ENCODE results near the gene LRRC8D. TPM values are rescaled to one million over a fixed set of nuclear protein-coding genes. Genes with fewer than 3 reads are reported as not detected.
"Not testable (repeated sequence)": the region's sequence is repeated elsewhere in the genome, so short reads cannot be mapped to it uniquely, and the experiment has no call there.

Gene LRRC8D
- total RNA-seq, 2 experiments from 2014 or later = 25.1 to 26.0 TPM

DNA sequence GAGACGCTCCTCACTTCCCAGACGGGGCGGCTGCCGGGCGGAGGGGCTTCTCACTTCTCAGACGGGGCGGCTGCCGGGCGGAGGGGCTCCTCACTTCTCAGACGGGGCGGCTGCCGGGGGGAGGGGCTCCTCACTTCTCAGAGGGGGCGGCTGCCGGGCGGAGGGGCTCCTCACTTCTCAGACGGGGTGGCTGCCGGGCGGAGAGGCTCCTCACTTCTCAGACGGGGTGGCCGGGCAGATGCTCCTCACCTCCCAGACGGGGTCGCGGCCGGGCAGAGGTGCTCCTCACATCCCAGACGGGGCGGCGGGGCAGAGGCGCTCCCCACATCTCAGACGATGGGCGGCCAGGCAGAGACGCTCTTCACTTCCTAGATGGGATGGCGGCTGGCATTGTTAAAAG, 23.0 kb upstream of the LRRC8D start:
- DNase-seq; H3K9me3 Mint-ChIP-seq; POLR2A ChIA-PET; H3K4me3 Mint-ChIP-seq; H3K36me3 Mint-ChIP-seq; ATAC-seq (ENCODE audit: low read depth); H3K27me3 Mint-ChIP-seq; H3K27ac Mint-ChIP-seq: not testable (repeated sequence)
- peaks cover 17% of the 10 kb centered on the region for H3K4me1 Mint-ChIP-seq

GRCh38 chr1:89799495-89799894, 21.3 kb upstream of the LRRC8D start:
- no peak for ATAC-seq (ENCODE audit: low read depth)
- H3K27ac Mint-ChIP-seq = no peak overlapping the region
- no peaks in the 10 kb centered on the region for H3K27me3 Mint-ChIP-seq
- no peaks in the 10 kb centered on the region for H3K36me3 Mint-ChIP-seq
- H3K4me1 Mint-ChIP-seq = peaks cover 17% of the 10 kb centered on the region
- no peak overlapping the region for H3K4me3 Mint-ChIP-seq
- POLR2A ChIA-PET = no interaction called here
- no peak for DNase-seq
- peaks cover 2% of the 10 kb centered on the region for H3K9me3 Mint-ChIP-seq

GRCh38 chr1:89800022-89800655, 20.7 kb upstream of the LRRC8D start:
- Mint-ChIP-seq H3K4me1 (peaks cover 17% of the 10 kb centered on the region), H3K9me3 (peaks cover 2% of the 10 kb centered on the region), H3K27me3 (no peaks in the 10 kb centered on the region), H3K36me3 (no peaks in the 10 kb centered on the region), H3K4me3 (no peak overlapping the region), H3K27ac (no peak overlapping the region)
- no peak for ATAC-seq (ENCODE audit: low read depth)
- no peak for DNase-seq
- POLR2A ChIA-PET = no interaction called here

DNA sequence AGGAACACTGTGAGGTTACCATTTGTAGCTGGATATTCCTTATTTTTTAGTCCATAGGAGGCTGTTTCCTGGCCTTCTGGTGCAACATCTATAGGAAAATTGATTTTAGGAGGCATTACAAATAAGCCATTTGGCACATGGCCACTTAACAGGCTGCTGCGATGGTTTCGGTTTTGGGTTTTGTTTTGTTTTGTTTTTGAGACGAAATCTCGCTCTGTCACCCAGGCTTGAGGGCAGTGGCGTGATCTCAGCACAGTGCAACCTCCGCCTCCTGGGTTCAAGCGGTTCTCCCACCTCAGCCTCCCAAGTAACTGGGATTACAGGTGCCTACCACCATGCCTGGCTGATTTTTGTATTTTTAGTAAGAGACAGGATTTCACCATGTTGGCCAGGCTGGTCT, 20.1 kb upstream of the LRRC8D start:
- H3K4me3 Mint-ChIP-seq = no peak overlapping the region
- no peaks in the 10 kb centered on the region for H3K27me3 Mint-ChIP-seq
- H3K27ac Mint-ChIP-seq = no peak overlapping the region
- H3K4me1 Mint-ChIP-seq = peaks cover 17% of the 10 kb centered on the region
- H3K36me3 Mint-ChIP-seq = no peaks in the 10 kb centered on the region
- ATAC-seq (ENCODE audit: low read depth) (no peak), DNase-seq (no peak)
- POLR2A ChIA-PET = no interaction called here
- H3K9me3 Mint-ChIP-seq = peaks cover 2% of the 10 kb centered on the region

- POLR2A ChIA-PET = no interaction called here
- no peak for ATAC-seq (ENCODE audit: low read depth)
- Mint-ChIP-seq H3K4me1 (peaks cover 17% of the 10 kb centered on the region), H3K9me3 (no peaks in the 10 kb centered on the region), H3K27ac (no peak overlapping the region), H3K27me3 (no peaks in the 10 kb centered on the region), H3K36me3 (no peaks in the 10 kb centered on the region), H3K4me3 (no peak overlapping the region)
- DNase-seq = no peak
Observed at GRCh38 chr1:89802051-89802450, 18.8 kb upstream of the LRRC8D start.

GRCh38 chr1:89802841-89803240, 18.0 kb upstream of the LRRC8D start:
- no peak overlapping the region for H3K27ac Mint-ChIP-seq
- POLR2A ChIA-PET = no interaction called here
- ATAC-seq (ENCODE audit: low read depth) = no peak
- no peaks in the 10 kb centered on the region for H3K36me3 Mint-ChIP-seq
- DNase-seq = no peak
- H3K27me3 Mint-ChIP-seq = no peaks in the 10 kb centered on the region
- peaks cover 17% of the 10 kb centered on the region for H3K4me1 Mint-ChIP-seq
- no peaks in the 10 kb centered on the region for H3K9me3 Mint-ChIP-seq
- H3K4me3 Mint-ChIP-seq = no peak overlapping the region

- DNase-seq (peak; percentile 72), ATAC-seq (ENCODE audit: low read depth) (peak; percentile 85)
- POLR2A ChIA-PET = no interaction called here
- Mint-ChIP-seq H3K36me3 (no peaks in the 10 kb centered on the region), H3K4me1 (peaks cover 6% of the 10 kb centered on the region), H3K27ac (no peak overlapping the region), H3K4me3 (no peak overlapping the region), H3K27me3 (peaks cover 11% of the 10 kb centered on the region), H3K9me3 (no peaks in the 10 kb centered on the region)
Observed at GRCh38 chr1:89804642-89805237, 16.1 kb upstream of the LRRC8D start.

- H3K27me3 Mint-ChIP-seq = peaks cover 22% of the 10 kb centered on the region
- DNase-seq = no peak
- no peak overlapping the region for H3K4me3 Mint-ChIP-seq
- H3K27ac Mint-ChIP-seq = no peak overlapping the region
- no peaks in the 10 kb centered on the region for H3K4me1 Mint-ChIP-seq
- POLR2A ChIA-PET = no interaction called here
- no peak for ATAC-seq (ENCODE audit: low read depth)
- H3K36me3 Mint-ChIP-seq = no peaks in the 10 kb centered on the region
- no peaks in the 10 kb centered on the region for H3K9me3 Mint-ChIP-seq
Observed at GRCh38 chr1:89806616-89807015, 14.2 kb upstream of the LRRC8D start.

DNA sequence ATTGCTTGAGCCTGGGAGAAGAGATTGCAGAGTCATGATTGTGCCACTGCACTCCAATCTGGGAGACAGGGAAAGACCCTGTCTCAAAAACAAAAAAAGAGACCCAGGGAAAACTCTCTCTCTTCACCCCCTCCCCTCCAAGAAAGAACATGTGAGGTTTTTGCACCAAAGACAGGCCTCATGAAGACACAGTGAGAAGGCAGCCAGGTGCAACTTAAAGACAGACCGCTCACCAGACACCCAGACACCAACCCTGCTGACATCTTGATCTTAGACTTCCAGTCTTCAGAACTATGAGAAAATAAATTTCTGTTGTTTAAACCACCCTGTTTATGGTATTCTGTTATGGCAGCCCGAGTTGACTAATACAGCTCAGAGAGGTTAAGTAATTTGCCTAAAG, 13.3 kb upstream of the LRRC8D start:
- POLR2A ChIA-PET = no interaction called here
- ATAC-seq (ENCODE audit: low read depth) (no peak), DNase-seq (no peak)
- Mint-ChIP-seq H3K9me3 (no peaks in the 10 kb centered on the region), H3K4me1 (no peaks in the 10 kb centered on the region), H3K36me3 (no peaks in the 10 kb centered on the region), H3K27ac (no peak overlapping the region), H3K27me3 (peaks cover 22% of the 10 kb centered on the region), H3K4me3 (no peak overlapping the region)

- no peak overlapping the region for H3K27ac Mint-ChIP-seq
- POLR2A ChIA-PET = no interaction called here
- no peak overlapping the region for H3K4me3 Mint-ChIP-seq
- H3K27me3 Mint-ChIP-seq = peaks cover 24% of the 10 kb centered on the region
- no peaks in the 10 kb centered on the region for H3K9me3 Mint-ChIP-seq
- H3K4me1 Mint-ChIP-seq = no peaks in the 10 kb centered on the region
- H3K36me3 Mint-ChIP-seq = no peaks in the 10 kb centered on the region
- no peak for DNase-seq
- no peak for ATAC-seq (ENCODE audit: low read depth)
Observed at GRCh38 chr1:89807983-89808382, 12.8 kb upstream of the LRRC8D start.

DNA sequence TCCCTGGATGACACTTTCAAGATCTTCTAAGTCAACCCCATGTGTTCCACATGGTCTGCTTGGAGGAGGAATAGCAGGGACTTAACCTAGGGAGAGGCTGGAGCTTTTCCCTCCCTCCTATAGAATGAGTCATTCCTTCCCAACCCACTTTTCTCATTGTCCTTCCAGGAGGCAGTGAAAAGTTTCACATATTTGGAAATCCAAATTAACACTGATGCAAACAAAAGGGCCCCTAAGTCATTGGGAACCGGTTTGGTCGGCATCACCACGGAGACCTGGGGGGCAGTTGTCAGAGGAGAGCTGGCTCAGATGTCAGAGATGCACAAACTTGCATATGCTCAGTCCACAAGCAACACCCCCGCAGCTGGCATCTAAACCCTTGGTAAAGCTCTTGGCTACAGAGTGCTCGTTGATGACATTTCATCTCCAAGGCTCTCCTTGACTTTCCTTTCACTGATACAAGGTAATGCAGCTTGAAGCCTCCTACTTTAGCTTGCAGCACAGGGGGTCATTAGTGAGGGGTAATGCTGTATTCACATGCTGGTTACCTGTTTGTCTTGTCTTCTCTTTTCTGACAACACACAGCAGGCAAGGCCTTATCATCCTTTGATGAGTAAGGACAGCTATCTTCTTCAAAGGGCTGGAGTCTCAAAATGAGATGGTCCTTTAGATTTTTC, 12.3 kb upstream of the LRRC8D start:
- POLR2A ChIA-PET = no interaction called here
- Mint-ChIP-seq H3K27ac (no peak overlapping the region), H3K4me3 (no peak overlapping the region), H3K9me3 (no peaks in the 10 kb centered on the region), H3K27me3 (peaks cover 25% of the 10 kb centered on the region), H3K36me3 (no peaks in the 10 kb centered on the region), H3K4me1 (no peaks in the 10 kb centered on the region)
- ATAC-seq (ENCODE audit: low read depth) = no peak
- DNase-seq = no peak

DNA sequence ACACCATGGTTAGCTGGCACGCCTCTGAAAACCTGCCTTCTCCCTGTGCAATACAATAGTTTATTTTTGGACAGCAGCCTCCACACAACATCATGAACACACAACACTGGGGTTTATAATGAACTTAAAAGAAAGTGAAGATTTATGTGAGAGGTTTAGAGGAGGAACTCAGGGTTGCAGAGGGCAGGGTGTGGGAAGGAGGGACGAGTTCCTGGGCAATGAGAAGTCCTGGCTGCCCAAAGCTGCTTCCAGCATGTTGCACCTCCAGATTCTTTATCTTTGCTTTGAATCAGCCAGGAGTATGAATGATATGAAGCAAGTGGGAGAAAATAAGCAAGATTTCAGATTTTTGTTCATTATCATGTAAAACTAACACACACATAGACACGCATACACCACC, 11.3 kb upstream of the LRRC8D start:
- DNase-seq (no peak), ATAC-seq (ENCODE audit: low read depth) (no peak)
- no peak overlapping the region for H3K4me3 Mint-ChIP-seq
- no peaks in the 10 kb centered on the region for H3K4me1 Mint-ChIP-seq
- no peaks in the 10 kb centered on the region for H3K36me3 Mint-ChIP-seq
- no peak overlapping the region for H3K27ac Mint-ChIP-seq
- peaks cover 25% of the 10 kb centered on the region for H3K27me3 Mint-ChIP-seq
- POLR2A ChIA-PET = no interaction called here
- no peaks in the 10 kb centered on the region for H3K9me3 Mint-ChIP-seq

DNA sequence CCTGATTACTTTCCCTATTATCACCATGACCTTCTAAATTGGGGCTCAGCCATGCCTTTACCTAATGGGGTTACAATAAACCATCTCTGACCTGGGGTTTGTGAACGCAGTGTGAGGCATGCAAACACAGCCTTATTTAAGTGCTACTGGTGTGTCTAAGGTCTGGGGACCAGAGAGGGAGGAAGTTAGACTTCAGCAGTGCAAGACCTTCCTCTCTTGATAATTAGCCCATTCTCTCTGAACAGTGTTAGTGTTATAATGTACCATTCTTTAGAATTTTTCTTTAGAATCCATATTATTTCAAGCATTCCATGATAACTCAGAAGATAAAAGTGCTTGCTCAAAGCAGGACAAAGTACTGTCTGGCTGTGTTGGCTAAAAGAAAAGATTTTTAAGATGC, 10.5 kb upstream of the LRRC8D start:
- Mint-ChIP-seq H3K36me3 (no peaks in the 10 kb centered on the region), H3K27ac (no peak overlapping the region), H3K27me3 (peaks cover 25% of the 10 kb centered on the region), H3K4me3 (no peak overlapping the region), H3K4me1 (peaks cover 2% of the 10 kb centered on the region), H3K9me3 (no peaks in the 10 kb centered on the region)
- no peak for DNase-seq
- ATAC-seq (ENCODE audit: low read depth) = no peak
- POLR2A ChIA-PET = interaction anchor here (0.5 kb wide), 1 partner anchor 917 kb away, joined by 4 read pairs; no protein-coding TSS in a partner anchor

DNA sequence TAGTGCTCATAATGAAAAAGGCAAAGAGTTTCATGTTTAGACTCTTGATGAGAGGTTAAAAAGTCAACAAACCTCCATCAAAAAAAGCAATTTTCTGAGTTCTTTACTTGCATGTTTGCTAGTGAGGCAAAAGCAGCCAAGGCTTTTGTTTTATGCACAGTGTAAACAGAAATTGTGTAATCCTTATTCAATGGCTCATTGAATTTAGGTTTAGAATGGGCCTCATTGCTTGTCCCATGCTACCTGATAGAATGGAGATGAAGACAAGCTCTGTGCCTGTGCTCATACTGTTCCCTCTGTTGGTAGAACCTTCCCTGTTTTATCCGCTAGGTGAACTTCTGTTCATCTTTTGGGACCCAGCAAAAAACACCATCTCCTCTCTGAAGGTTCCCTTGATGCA, 10.0 kb upstream of the LRRC8D start:
- H3K9me3 Mint-ChIP-seq = no peaks in the 10 kb centered on the region
- peaks cover 7% of the 10 kb centered on the region for H3K4me1 Mint-ChIP-seq
- H3K4me3 Mint-ChIP-seq = no peak overlapping the region
- H3K27me3 Mint-ChIP-seq = peaks cover 26% of the 10 kb centered on the region
- DNase-seq (no peak), ATAC-seq (ENCODE audit: low read depth) (no peak)
- H3K27ac Mint-ChIP-seq = no peak overlapping the region
- H3K36me3 Mint-ChIP-seq = no peaks in the 10 kb centered on the region
- POLR2A ChIA-PET = no interaction called here
